Lung (tissue), 12 donors: Measurements from ENCODE around the gene CNDP2. TPM values are rescaled to one million over a fixed set of nuclear protein-coding genes. Genes with fewer than 3 reads are reported as not detected.

Experiments used
- ATAC-seq: fragments of 200-7000 bp; cut with Tn5 transposase; one replicate; pipeline ENCODE4 v1.9.1; 2020; ENCODE audit warnings: moderate number of reproducible peaks; ENCODE audit not compliant: insufficient read depth, low FRiP score
- DNase-seq, 3 donors: peaks; one replicate each; pipeline ENCODE4 v3.0.0-alpha.2; 2013 to 2017
- H3K27ac ChIP-seq, 2 donors: one replicate each; pipeline ENCODE4 v1.5.1; 2013; ENCODE audit warnings: mild to moderate bottlenecking in 2 of 2, moderate library complexity in 2 of 2, control low read depth in 1 of 2, inconsistent platforms in 1 of 2, low read depth in 1 of 2, low read length in 1 of 2
- H3K27me3 ChIP-seq, 3 donors: one replicate each; pipeline ENCODE4 v1.5.1; 2013; ENCODE audit warnings: low read length in 2 of 3; ENCODE audit not compliant: control insufficient read depth in 3 of 3, insufficient read depth in 3 of 3
- H3K36me3 ChIP-seq, 4 donors: one replicate each; pipeline ENCODE4 v1.5.1; 2013; ENCODE audit warnings: low read length in 4 of 4, mild to moderate bottlenecking in 1 of 4, moderate library complexity in 1 of 4; ENCODE audit not compliant: control insufficient read depth in 4 of 4, insufficient read depth in 4 of 4
- H3K4me1 ChIP-seq, 5 donors: one replicate each; pipeline ENCODE4 v1.5.1; 2013; ENCODE audit warnings: low read length in 5 of 5, mild to moderate bottlenecking in 2 of 5, moderate library complexity in 1 of 5; ENCODE audit not compliant: control insufficient read depth in 5 of 5, insufficient read depth in 5 of 5
- H3K4me3 ChIP-seq: one replicate; pipeline ENCODE4 v1.5.1; 2013; ENCODE audit warnings: mild to moderate bottlenecking, control low read depth, moderate library complexity
- H3K9ac ChIP-seq, 2 donors: one replicate each; pipeline ENCODE4 v1.5.1; 2013; ENCODE audit warnings: low read length in 2 of 2, control low read depth in 1 of 2; ENCODE audit not compliant: insufficient read depth in 1 of 2
- H3K9me3 ChIP-seq, 4 donors: one replicate each; pipeline ENCODE4 v1.5.1; 2013; ENCODE audit warnings: low read length in 3 of 4, mild to moderate bottlenecking in 1 of 4, moderate library complexity in 1 of 4; ENCODE audit not compliant: control insufficient read depth in 4 of 4, insufficient read depth in 3 of 4
- CTCF ChIP-seq: IDR thresholded peaks from 2 replicates; pipeline ENCODE4 v1.5.1; 2012; ENCODE audit warnings: mild to moderate bottlenecking; ENCODE audit errors: control extremely low read depth, extremely low read depth
- WGBS, 2 donors: extraction: QIAGEN DNeasy Blood & Tissue Kit; methylation state at CpG; one replicate each; pipeline ENCODE4 v1.1.7; 2013; 5-methylcytosine and 5-hydroxymethylcytosine counted together
- polyA plus RNA-seq, 2 donors: library from polyadenylated mRNA; stranded (reverse); fragments of 200-250 nt; gene quantifications; one replicate each; pipeline ENCODE4 v1.2.1, GENCODE V29; 2013
- total RNA-seq, 2 donors: library from RNA; depleted of rRNA in 1 of 2; stranded (reverse); fragments of >200 nt in 1 of 2; gene quantifications; one replicate each; pipeline ENCODE4 v1.2.1, GENCODE V29; 2014 to 2021
- donor health status: control.
- donor health status: control.
- donor health status: Bipolar disorder and iron deficiency.
- donor health status: healthy.
- donor health status: DM: yes; HTN: yes; CAD: no.

The CNDP2 gene
- total and polyA plus RNA-seq, 4 donors = 152 to 311 (median 191) TPM

GRCh38 chr18:74517236-74517630, 21.1 kb downstream of the CNDP2 start:
- Histone ChIP-seq H3K9ac (no peak overlapping the region), H3K4me1 (no peaks in the 10 kb centered on the region), H3K27me3 (no peaks in the 10 kb centered on the region), H3K27ac (no peak overlapping the region), H3K36me3 (peaks cover 28 to 73% (median 34%) of the 10 kb centered on the region in 4 donors), H3K4me3 (no peak overlapping the region), H3K9me3 (peaks cover 0 to 2% (median 0%) of the 10 kb centered on the region in 4 donors)
- DNase-seq = no peak
- no peak for ATAC-seq
- TF ChIP-seq CTCF = no peak
- WGBS, 2 donors = 88 to 90% methylated on average over 15 of the region's 15 CpGs

- Histone ChIP-seq H3K9me3 (peaks cover 0 to 2% (median 0%) of the 10 kb centered on the region in 4 donors), H3K36me3 (peaks cover 24 to 64% (median 28%) of the 10 kb centered on the region in 4 donors), H3K4me1 (no peaks in the 10 kb centered on the region), H3K9ac (no peak overlapping the region), H3K27me3 (no peaks in the 10 kb centered on the region), H3K27ac (no peak overlapping the region), H3K4me3 (no peak overlapping the region)
- ATAC-seq (no peak), DNase-seq (no peak)
- WGBS, 2 donors = 82 to 85% methylated on average over 32 of the region's 32 CpGs
- TF ChIP-seq CTCF = no peak
Observed at GRCh38 chr18:74518456-74519295, 22.5 kb downstream of the CNDP2 start.

DNA sequence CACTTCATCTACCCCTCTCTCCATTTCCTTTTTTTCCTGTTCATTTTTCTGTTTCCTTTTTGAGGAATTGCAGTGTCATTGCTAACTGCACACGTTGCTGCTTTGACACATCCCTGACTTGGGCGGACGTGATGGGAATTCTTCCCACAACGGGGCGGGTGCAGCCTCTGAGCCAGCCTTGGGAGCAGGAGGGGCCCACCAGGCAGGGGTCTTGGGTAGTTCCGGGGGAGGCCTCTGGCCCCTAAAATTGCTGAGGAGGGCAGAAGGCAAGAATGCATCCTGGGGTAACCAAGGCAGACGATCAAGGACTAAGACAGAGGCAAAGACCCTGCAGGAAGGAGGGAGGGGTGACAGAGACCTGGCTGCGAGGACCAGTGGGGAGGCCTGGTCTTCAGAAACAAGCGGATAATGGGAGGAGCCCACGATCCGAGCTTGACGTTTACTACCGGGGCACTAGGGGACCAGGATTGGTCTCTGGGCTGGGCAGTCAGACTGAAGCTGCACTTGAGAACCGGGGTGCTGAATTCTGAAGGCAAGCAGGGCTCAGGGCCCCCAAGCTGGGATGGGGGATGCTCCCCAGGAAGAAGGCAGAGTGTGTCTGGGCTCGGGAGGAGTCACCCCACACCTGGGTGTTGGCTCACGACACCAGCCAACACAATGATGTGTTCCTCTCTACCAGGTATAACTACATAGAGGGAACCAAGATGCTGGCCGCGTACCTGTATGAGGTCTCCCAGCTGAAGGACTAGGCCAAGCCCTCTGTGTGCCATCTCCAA, 23.3 kb downstream of the CNDP2 start:
- DNase-seq = no peak

More for the DNA sequence above, 23.3 kb downstream of the CNDP2 start:
- Histone ChIP-seq H3K9me3 (peaks cover 0 to 2% (median 0%) of the 10 kb centered on the region in 4 donors), H3K4me1 (no peaks in the 10 kb centered on the region), H3K36me3 (peaks cover 24 to 62% (median 28%) of the 10 kb centered on the region in 4 donors), H3K27ac (no peak overlapping the region), H3K4me3 (no peak overlapping the region), H3K9ac (no peak overlapping the region), H3K27me3 (no peaks in the 10 kb centered on the region)
- 74 to 86% methylated on average over 18 of the region's 18 CpGs for WGBS, 2 donors
- ATAC-seq = no peak
- no peak for TF ChIP-seq CTCF
